GM19468 (cell line): ENCODE results near the gene WWC1.
"Not testable (repeated sequence)": the region's sequence is repeated elsewhere in the genome, so short reads cannot be mapped to it uniquely, and the experiment has no call there.

Experiments used
- ATAC-seq: cut with Tn5 transposase; IDR thresholded peaks from one replicate; pipeline ENCODE4 v1.9.1; 2021; ENCODE audit warnings: mild to moderate bottlenecking, moderate library complexity, moderate number of reproducible peaks; ENCODE audit not compliant: unreplicated experiment; ENCODE audit errors: extremely low read depth

WWC1 gene

GRCh38 chr5:168428552-168428951, 137.1 kb downstream of the WWC1 start:
- ATAC-seq: no peak

DNA sequence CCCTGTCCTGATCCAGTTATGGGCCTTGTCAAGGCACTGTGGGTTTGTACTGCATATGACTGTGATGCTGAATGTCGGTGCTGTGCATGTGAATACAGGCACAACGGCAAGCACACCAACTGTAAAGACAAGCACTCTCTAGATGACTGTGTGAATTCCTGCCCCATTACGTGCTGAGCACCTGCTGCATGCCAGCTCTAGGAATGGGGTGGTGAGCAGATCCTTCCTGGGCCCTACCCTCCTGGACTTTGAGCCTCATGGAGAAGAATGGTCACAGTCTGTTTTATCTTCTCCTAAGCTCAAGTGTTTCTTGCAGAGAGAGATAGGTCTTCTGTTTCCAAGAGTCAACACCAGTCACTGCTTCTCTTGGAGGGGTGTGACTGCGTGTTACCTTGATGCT, 138.9 kb downstream of the WWC1 start:
- ATAC-seq: no peak

GRCh38 chr5:168432903-168433302, 141.5 kb downstream of the WWC1 start:
- ATAC-seq: no peak

GRCh38 chr5:168434001-168434400, 142.6 kb downstream of the WWC1 start:
- ATAC-seq: no peak

- ATAC-seq: no peak
These were observed 143.4 kb downstream of the WWC1 start for GRCh38 chr5:168434746-168435321.

DNA sequence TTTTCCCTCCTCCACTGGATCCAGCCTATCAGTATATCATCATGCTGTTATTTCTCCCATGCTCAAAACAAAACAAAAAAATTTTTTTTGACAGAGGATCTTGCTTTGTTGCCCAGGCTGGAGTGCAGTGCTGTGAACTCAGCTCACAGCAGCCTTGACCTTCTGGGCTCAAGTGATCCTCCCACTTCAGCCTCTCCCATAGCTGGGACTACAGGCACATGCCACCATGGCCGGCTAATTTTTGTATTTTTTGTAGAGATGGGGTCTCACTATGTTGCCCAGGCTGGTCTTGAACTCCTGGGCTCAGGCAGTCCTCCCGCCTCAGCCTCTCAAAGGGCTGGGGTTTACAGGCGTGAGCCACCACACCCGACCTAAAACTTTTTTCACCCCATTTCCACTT, 143.9 kb downstream of the WWC1 start:
- not testable (repeated sequence) for ATAC-seq

DNA sequence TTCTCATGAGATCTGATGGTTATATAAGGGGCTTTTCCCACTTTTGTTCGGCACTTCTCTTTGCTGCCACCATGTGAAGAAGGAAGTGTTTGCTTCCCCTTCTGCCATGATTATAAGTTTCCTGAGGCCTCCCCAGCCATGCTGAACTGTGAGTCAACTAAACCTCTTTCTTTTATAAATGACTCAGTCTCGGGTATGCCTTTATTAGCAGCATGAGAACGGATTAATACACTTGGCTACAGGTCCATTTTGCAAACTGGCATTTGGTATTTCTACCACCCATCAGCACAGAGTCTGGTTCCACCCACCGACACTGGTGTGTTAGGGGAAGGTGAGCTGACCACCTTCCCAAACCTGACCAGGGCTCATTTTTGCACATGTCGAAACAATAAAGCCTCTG, 146.9 kb downstream of the WWC1 start:
- no peak for ATAC-seq

- ATAC-seq: no peak
These were observed 152.1 kb downstream of the WWC1 start for GRCh38 chr5:168443533-168443932.

GRCh38 chr5:168443950-168444700, 152.7 kb downstream of the WWC1 start:
- ATAC-seq: no peak

- no peak for ATAC-seq
These were observed 155.7 kb downstream of the WWC1 start for GRCh38 chr5:168446983-168447619.

DNA sequence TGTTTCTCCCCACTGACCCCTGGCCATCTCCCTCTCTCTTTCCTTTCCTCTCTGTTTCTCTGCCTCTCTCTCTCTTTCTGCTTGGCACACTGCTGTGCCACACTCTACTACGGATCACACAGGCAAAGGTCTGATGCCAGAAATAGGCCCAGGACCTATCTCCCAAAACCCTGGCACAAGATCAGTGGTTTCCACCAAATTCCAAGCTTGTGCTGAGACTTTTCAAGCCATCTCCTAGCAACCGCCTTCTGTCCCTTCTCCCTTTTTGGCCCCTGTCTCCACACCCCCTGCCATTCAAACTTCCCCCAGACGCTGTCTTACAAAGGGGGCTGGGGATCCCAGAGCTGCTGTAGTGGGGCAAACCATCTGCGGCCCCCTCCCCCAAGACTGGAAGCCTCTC, 156.4 kb downstream of the WWC1 start:
- no peak for ATAC-seq

- no peak for ATAC-seq
These were observed 157.7 kb downstream of the WWC1 start for GRCh38 chr5:168449166-168449565.

GRCh38 chr5:168451565-168451964, 160.1 kb downstream of the WWC1 start:
- ATAC-seq: no peak

DNA sequence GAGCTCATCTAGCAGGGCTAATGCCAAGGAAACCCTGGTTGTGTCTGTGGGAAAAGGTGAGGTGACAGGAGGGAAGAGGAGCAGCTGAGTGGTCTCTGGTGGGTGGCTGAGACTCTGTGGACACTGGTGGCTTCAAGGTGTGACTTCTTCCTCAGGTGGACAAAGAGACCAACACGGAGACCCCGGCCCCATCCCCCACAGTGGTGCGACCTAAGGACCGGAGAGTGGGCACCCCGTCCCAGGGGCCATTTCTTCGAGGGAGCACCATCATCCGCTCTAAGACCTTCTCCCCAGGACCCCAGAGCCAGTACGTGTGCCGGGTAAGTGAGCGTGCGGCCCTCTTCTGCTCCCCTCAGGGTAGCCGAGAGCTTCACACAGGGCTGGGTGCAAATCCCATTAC, 163.8 kb downstream of the WWC1 start:
- no peak for ATAC-seq

- no peak for ATAC-seq
These were observed 166.1 kb downstream of the WWC1 start for GRCh38 chr5:168457542-168457941.

GRCh38 chr5:168460606-168461005, 169.2 kb downstream of the WWC1 start:
- no peak for ATAC-seq

DNA sequence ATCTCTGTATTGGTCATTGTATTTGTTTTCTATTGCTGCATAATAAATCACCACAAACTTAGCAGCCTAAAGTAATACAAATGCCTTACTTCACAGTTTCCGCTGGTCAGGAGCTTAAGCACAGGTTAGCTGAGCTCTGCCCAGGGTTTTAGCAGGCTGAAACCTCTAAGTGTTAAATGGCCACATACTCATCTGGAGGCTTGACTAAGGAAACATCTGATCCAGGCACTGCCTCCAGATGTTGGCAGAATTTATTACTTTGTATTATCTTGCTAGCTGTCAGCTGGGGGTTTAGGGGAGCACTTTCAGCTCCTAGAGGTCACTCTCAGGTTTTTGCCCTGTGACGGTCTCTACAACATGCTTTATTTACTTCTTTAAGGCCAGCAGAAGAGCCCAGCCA, 171.6 kb downstream of the WWC1 start:
- no peak for ATAC-seq

DNA sequence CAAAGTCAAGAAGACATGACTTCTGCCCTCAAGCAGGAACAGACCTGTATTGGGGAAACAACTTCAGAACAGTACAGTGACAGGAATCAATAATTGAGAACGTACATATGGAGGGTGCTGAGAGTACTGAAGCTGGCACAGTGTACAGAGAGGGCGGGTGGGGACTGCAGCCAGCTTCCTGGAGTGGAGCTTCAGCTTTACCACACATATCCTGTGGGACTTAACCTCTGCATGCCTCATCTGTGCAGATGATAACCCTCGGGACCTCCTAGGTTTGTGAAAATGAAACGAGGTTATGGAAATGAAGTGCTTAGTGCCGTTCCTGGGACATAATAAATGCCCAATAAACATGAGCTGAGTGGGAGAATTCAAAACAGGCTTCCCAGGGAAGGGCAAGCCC, 172.8 kb downstream of the WWC1 start:
- ATAC-seq: no peak

DNA sequence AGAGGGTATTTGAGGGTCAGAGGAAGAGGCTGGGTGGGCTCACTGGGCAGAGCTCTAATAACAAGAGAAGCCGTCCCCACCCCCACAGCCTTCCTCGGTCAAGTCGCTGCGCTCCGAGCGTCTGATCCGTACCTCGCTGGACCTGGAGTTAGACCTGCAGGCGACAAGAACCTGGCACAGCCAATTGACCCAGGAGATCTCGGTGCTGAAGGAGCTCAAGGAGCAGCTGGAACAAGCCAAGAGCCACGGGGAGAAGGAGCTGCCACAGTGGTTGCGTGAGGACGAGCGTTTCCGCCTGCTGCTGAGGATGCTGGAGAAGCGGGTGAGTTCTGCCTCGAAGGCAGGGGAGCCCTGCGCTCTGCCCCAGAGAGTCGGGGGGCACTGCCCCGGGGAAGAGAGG, 173.2 kb downstream of the WWC1 start:
- ATAC-seq: no peak

GRCh38 chr5:168467755-168468330, 176.4 kb downstream of the WWC1 start:
- ATAC-seq: no peak

- no peak for ATAC-seq
These were observed 177.4 kb downstream of the WWC1 start for GRCh38 chr5:168468836-168469235.
